ENCODE results near the gene PARP15.
"Not testable (repeated sequence)": the region's sequence is repeated elsewhere in the genome, so short reads cannot be mapped to it uniquely, and the experiment has no call there.

The PARP15 gene

GRCh38 chr3:122577409-122578031 is at the start of gene PARP15:
TSS of gene PARP15 (plus strand) at chr3:122577650. CDS start at chr3:122577668, 18 bp downstream.
- DNase-seq = no peak

GRCh38 chr3:122530164-122530563 is 47.3 kb upstream of the PARP15 start:
- DNase-seq = no peak

DNA sequence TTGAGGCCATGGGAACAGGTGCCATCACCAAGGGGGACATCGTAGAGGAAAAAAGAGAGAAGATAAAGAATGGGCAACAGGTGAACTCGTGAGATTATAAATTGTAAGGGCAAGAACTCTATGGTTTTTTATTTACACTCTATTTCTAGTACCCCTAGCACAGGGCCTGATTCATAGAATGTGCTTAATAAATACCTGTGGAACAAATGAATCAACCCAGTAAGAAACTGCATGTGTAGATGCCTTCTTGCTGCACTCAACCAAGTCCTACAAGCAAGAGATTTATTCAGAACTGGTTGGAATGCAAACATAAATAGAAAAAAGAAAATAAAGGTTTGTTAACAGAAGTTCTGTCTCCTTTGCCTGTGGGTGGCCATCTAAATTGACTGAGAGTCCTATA is 44.0 kb upstream of the PARP15 start:
- no peak for DNase-seq

GRCh38 chr3:122533931-122534334 is 43.5 kb upstream of the PARP15 start:
- peak; percentile 92 for DNase-seq

DNA sequence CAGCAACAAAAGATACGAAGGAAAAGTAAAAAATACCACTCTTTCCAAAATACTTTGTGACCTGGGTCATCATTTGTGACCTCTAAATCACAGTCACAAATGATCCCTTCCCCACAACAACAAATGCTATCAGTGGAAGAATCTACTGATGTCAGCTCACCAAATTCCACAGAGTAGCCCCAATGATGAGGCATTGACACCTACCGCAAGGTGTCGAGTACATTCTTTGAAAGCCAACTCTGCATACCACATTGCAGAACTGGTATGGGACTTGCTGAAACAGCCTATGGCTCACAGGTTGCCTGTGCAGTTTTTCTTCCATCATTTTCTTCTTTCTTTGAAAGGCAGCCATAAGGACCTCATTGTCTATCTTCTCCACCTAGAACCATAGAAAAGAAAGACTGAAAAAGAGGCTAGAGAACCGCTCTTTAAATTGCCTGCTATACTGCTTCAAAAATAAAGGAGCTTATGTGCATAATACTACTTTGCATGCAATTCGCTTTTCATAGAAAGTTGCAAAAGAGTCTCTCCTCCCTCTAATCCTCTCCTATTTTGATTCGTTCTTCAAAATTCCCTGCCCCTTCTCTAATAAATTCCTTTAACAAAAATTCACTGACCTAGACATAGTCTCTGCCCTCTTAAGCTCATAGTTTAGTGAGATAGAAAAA is 41.4 kb upstream of the PARP15 start:
- DNase-seq = no peak

DNA sequence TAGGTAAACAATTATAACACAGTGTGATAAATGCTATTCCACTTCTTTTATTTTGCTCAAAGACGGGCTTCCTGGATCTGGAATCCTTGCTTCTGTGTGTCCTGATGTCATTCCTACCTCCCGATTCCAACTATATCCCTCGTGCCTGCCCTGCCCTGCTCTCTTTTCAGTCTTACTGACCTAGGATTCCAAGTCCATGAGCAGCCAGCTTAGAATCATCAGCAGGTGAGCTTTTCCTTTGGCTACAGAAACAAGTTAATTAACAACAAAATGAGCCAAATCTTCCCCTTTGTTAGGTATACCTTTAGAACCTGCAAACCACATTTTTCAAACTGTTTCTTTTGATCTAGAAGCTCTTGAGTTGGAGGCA is 40.8 kb upstream of the PARP15 start:
- no peak for DNase-seq

DNA sequence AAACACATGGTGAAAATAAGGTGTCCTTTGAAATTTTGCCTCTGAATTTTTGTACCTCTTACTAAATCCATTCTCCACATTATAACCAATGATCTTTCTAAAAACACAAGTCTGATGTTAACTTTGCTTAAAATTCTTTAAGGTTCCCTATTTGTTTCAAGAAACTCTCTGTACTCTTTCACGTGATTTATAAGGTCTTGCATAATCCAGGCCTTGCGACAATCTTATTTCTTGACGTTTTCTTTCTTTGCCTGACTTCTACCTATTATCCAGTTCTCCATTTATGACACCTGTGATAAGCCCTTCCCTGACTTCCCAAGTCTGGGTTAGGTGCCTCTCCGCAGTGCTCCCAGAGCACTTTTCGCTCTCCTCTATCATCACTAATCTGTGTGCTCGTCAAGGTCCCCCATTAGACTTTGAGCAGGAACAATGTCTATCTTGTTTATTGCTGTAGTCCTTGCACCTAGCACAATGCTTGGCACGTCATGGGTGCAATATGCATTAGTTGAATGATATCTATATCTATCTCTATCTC is 38.4 kb upstream of the PARP15 start:
- DNase-seq = no peak

GRCh38 chr3:122546151-122546550 is 31.3 kb upstream of the PARP15 start:
- DNase-seq = no peak

DNA sequence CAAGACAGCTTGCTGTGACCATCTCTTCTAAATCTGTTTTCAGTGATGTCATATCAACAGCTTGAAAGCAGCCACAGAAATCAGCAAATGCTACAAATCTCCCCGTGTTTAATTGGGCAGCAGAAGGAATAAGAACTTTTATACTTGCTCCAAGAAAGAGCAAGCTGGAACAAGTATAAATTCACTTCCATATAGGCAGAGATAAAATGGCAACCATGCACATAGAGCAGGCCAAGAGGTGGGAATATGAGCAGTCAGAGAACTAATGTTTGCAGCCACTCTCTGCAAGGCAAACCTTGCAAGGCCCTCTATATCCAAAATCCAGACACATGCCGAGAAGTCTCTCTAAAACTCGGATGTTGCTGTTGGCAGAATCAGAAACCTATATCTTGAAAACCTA is 29.4 kb upstream of the PARP15 start:
- DNase-seq = no peak

GRCh38 chr3:122548619-122549018 is 28.8 kb upstream of the PARP15 start:
- no peak for DNase-seq

- DNase-seq = no peak
Measured at GRCh38 chr3:122553171-122553570, 24.3 kb upstream of the PARP15 start.

DNA sequence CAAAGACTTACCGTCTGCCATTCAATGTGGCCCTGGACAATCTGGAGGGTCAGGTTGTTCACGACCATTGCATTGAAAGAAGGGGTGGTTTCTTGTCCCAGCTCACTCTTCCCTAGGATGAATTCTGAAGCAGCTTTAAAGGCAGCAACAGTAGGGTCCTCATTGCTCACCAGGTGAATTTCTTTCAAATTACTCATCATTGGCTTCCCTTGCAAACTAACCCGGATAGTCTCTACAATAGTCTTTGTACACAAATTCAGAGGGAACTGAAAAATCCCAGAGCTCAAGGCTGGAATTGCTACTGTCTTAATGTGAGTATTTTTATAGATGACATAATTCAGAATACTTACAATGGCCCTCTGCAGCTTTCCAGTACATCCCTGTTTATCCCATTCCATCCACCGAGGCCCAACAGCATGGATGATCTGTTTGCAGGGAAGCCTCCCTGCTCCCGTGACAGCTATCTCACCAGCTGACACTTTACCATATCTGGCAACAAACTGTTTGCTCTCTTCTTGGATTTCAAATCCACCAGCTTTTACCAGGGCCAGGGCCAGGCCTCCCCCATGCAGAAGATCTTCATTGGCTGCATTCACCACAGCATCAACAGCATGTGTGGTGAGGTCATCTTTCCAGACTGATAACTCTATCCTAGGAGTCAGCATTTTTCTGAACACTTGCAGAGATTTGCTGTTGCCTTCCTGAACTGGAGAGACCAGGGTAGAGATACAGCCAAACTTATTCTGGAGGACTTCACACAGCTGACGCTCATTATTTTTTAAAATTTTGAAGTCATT is 22.0 kb upstream of the PARP15 start:
- DNase-seq = peak; percentile 35

DNA sequence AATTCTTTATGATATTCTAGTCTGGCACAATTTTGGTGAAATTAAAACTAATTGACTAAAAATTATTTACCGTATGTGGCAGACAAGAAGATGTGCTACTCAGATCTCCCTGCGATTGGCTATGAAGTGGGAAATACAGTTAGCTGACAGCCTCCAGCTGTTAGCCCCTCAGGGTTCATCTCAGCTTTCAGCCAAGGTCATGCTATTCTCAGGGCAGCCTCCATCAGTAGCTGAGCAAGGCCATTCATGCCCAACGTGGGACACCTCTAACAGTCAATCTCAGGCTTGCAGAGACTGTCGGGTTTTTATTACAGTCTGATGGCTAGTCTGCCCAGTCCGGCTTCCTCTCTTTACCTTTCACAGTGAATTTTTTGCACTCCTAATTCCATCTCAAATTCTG is 20.1 kb upstream of the PARP15 start:
- no peak for DNase-seq

DNA sequence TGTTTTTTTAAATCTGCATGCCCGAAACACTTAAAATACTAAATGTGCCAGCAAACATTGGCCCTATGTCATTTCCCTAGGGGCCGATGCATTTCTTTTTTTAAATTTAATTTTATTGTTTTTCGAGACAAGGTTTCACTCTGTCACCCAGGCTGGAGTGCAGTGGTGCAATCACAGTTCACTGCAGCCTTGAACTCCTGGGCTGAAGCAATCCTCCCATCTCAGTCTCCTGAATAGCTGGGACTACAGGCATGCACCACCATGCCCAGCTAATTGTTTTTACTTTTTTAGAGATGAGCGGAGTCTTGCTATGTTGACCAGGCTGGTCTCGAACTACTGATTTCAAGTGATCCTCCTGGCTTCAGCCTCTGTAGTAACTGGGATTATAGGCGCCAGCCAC is 18.8 kb upstream of the PARP15 start:
- no peak for DNase-seq

DNA sequence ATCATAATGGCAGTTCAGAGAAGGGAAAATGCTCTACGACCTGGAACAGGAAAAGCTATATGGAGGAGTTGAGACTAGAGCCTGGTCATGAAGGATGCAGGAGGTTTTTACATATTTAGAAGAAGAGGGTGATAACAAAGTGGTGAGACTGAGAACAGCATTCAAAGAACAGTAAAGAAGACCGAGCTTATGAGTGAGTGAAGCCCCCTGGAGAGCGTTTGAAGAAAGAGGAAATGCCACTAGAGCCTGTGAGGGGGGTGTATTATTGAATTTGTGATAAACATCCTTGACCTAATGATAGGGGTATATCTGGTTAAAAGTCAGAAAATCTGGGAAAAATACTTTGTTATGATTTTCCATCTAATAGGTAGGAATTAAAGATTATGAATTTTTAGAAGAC is 17.5 kb upstream of the PARP15 start:
- DNase-seq = no peak

DNA sequence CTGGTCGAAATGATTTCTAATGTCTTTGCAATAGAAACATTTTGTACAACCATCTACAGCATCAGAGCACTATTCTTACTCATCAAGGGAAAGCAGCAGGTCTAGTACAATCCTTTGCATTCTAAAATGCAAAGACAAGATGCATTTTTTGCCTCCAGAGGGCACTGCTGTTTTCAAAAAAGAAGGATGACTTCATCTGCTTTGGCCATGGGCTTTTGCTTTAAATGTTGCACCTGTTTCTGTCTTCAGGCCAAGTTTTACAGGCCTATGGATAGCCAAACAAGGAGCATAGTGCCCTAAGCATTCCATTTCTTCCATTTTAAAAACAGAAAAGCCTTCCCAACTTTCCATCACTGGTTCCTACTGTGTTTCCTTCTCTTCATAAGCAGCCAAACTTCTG is 16.8 kb upstream of the PARP15 start:
- DNase-seq = peak; percentile 69

GRCh38 chr3:122562923-122563716 is 14.3 kb upstream of the PARP15 start:
- DNase-seq = peak; percentile 10

- DNase-seq = peak; percentile 41
Measured at GRCh38 chr3:122563717-122564025, 13.8 kb upstream of the PARP15 start.

DNA sequence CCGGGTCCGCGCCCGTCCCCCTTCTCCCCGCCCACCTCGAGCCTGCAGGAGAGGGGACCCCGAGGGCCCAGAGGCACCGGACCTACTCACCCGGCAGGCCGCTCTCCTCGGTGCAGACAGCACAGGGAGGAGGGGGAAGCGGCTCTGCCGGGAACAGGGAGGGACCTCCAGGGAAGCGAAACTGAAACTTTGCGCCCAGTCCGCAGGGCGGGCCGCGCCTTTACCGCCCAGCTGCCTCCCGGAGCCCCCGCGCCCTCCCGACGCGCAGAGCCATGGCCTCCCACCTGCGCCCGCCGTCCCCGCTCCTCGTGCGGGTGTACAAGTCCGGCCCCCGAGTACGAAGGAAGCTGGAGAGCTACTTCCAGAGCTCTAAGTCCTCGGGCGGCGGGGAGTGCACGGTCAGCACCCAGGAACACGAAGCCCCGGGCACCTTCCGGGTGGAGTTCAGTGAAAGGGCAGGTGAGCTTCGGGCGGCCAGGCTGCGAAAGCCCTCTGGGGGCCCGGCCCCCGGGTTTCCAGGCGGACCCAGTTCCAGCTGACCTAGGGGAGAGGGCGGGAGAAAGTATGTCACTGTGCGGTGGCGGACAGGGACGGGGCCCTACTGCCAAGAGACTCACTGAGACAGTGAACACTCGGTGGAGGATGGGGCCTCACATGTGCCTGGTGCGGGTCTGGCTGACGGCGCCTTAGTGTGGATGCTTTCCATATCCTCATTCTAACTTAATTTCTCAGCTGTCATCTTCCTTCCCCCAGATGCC is 13.1 kb upstream of the PARP15 start, which contains the start of the genes DTX3L and PARP9:
Gene DTX3L, plus strand, starts transcription at position 184 of the 758 bp plus-strand sequence. Its CDS starts 89 bp downstream, at position 273.
Gene PARP9, minus strand, starts transcription at position 146 of the 758 bp plus-strand sequence. CDS start 4,680 bp downstream, outside the sequence.
- peak; percentile 91 for DNase-seq

GRCh38 chr3:122568131-122568530 is 9.3 kb upstream of the PARP15 start:
- DNase-seq = not testable (repeated sequence)

DNA sequence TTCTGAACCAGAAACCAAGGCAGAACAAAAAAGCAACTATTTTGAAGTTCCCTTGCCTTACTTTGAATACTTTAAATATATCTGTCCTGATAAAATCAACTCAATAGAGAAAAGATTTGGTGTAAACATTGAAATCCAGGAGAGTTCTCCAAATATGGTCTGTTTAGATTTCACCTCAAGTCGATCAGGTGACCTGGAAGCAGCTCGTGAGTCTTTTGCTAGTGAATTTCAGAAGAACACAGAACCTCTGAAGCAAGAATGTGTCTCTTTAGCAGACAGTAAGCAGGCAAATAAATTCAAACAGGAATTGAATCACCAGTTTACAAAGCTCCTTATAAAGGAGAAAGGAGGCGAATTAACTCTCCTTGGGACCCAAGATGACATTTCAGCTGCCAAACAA is 8.7 kb upstream of the PARP15 start:
- DNase-seq = no peak

DNA sequence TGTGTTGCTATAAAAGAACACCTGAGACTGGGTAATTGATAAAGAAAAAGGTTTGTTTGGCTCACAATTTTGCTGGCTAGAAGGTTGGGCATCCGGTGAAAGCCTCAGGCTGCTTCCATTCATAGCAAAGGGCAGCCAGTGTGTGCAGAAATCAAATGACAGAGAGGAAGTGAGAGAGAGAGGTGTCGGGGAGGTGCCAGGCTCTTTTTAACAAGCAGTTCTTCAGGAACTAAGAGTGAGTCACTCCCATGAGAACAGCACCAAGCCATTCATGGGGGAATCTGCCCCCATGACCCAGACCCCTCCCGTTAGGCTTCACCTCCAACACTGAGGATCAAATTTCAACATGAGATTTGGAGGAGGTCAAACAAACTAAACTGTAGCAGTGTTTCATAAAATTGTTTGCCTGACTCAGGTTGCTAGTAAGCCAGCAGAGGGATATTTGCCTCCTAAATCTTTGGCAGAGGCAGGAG is 4.5 kb upstream of the PARP15 start:
- DNase-seq = peak; percentile 72

All from EL (cell line).